M059J (cell line): ENCODE results near the gene CASP10. TPM values are rescaled to one million over a fixed set of nuclear protein-coding genes. Genes with fewer than 3 reads are reported as not detected.

Experiments used
- DNase-seq: peaks from one replicate; pipeline ENCODE4 v3.0.0-alpha.2; 2012; ENCODE audit warnings: low read depth
- total RNA-seq: library from RNA; depleted of rRNA; stranded (reverse); fragments of >200 nt; shearing (Covaris generic); gene quantifications from 2 replicates; pipeline ENCODE4 v1.2.3, GENCODE V29; 2014

The CASP10 gene
- total RNA-seq, 1 experiment from 2014 or later = 6.4 TPM

DNA sequence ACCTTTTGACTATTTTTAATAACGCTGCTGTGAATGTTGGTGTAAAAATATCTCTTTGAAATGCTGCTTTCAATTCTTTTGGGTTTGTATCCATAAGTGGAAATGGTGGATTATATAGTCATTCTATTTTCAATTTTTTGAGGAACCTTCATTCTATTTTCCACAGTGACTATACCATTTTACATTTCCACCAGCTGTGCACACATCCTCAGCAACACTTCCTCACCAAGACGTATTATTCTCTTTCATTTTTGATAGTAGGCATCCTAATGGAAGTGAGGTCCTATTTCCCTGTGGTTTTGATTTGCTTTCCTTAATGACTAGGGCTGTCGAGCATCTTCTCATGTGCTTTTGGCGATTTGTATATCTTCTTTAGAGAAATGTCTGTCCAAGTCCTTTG, 14.8 kb downstream of the CASP10 start:
- DNase-seq = no peak

DNA sequence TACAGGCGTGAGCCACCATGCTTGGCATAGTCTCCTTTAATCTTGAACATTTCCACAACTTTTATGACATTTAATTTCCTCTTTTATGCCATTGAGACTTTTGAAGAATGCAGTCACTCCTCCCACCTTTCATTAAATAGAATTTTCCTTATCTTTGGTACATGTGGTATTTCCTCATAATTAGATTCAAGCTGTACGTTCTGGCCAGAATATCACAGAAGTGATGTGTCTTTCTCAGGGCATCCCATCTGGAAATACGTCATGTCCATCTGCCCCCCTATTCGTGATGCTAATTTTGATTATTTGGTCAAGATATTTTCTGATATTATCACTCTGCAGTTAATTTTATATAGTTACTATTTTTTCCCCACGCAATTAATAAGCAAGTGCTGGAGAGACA, 16.9 kb downstream of the CASP10 start:
- DNase-seq = no peak

DNA sequence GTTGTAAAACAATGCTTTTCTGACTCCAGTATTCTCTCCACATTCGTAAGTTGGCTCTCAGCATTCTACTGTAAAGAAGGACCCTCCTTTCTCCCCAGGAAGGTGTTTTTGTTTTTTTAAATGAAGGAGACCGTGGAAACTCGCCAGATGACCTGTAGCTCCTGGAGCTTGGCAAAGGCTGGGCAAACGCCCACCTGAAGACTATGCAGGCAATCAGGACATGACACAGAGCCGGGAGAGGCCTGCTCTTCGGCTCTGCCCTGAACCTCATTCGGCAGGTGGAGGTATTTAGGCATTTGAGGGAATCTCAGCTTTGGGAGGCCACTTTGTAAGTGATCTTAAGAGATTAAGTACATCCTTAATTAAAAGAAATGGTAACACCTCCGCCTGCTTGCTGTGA, 17.4 kb downstream of the CASP10 start:
- no peak for DNase-seq

DNA sequence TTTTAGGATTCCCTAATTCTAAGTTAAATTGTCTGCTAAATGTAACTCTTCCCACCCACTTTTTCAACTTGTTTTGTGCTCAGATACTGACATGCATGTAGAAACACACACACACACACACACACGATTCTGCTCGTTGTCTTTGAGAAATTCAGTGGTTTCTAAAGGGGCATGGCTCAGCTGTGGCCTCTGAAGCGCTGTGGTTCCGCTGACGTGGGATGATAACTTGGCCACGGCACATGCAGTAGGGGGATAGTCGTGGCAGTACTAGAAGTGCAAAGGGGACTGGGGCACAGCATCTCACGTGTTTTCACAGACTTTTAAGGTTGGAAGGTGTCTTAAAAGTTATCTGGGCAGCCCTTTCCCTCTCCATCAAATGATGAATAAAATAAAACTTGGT, 18.4 kb downstream of the CASP10 start:
- DNase-seq = no peak

DNA sequence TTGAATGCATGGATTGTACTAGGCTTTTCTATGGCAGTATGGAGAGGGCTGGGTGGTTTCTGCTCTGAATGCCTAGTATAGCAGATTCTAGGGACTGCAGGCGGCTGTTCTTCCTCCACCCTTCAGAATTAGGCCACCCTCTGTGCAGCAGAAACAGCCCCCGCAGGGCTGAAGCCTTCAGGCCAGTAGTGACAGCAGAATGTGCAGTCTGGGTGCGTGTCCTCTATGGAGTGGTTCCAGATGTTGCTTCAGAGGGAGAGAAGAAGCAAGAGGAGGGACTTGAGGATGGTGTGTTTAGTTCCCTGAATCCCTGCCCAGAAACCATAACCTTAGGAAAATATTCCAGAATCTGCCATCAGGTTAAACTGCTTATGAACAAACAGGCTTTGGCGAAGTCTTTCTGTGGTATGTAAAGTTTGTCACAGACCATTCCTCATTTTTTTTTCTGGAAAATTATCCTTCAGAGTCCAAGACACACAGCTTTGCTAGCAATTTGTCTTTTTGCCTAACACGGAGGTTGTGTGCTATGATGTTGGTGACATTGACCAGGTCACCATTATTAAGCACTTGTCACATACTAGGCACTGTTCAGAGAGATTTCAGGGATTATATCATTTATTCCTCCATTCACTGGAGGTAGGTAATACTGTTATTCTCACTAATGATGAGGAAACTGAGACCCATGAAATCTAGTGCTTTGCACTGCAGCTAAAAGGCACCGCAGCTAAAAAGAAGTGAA, 21.1 kb downstream of the CASP10 start:
- no peak for DNase-seq

DNA sequence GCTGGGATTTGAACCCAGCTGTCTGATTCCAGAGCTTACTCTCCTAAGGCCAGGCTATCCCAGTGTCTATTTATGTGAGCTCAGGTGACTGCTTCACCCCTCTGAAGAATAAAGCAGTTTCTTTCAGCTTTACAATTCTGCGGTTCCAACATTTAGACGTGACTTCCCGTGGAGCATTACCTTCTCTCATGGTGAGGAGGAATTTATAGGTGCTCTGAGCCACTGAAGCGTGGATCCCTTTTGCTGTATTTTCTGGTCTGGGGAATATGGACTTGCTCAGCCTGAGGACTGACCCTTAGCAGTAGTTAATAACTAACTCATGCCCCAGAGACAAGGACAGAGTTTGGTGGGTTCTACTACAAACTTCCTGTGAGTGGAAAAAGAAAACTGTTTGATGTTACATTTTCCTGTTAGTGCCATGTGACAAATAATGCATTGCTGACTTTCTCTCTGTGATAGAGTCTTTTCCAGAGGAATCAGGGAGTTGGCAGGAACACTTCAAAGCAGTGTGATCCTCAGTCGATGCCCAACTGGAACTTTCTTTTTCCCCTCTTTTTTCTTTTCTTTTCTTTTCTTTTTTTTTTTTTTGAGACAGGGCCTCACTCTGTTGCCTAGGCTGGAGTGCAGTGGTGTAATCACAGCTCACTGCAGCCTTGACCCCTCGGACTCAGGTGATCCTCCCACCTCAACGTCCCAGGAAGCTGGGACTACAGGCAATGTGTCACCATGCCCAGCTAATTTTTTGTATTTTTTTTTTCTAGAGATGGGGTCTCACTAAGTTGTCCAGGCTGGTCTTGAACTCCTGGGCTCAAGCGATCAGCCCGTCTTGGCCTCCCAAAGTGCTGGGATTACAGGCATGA, 21.9 kb downstream of the CASP10 start:
- no peak for DNase-seq

DNA sequence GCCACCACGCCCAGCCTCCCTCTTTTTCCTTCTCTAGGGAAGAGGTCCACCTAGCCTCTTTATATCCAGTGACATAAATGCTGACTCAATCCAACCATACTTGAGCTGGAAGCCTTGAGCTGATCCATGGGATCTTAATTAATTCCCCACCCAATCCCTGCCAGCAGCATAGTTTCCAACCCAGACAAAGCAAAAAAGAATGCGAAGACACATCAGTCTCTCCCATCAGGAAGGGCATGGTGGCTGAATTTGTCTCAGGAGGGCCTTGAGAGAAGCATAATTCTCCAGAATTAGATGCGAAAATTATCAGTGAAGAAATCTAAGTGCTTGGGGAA, 22.5 kb downstream of the CASP10 start:
- DNase-seq = no peak

DNA sequence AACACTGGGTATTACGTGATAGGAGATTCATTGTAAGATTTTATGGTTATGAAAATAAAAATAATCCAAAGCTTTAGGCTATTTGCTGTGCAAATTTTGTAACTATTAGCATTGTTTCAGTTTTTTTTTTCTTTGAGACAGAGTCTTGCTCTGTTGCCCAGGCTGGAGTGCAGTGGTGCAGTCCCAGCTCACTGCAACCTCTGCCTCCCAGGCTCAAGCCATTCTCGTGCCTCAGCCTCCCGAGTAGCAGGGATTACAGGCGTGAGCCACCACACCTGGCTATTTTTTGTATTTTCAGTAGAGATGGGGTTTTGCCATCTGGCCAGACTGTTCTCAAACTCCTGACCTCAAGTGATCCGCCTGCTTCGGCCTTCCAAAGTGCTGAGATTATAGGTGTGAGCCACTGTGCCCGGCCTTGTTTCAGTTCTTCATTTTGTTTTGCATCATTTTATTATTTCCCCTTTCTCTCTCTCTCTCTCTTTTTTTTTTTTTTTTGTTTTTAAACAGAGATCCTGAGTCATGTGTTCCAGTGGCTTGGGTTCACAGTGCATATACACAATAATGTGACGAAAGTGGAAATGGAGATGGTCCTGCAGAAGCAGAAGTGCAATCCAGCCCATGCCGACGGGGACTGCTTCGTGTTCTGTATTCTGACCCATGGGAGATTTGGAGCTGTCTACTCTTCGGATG, 25.8 kb downstream of the CASP10 start:
- no peak for DNase-seq

DNA sequence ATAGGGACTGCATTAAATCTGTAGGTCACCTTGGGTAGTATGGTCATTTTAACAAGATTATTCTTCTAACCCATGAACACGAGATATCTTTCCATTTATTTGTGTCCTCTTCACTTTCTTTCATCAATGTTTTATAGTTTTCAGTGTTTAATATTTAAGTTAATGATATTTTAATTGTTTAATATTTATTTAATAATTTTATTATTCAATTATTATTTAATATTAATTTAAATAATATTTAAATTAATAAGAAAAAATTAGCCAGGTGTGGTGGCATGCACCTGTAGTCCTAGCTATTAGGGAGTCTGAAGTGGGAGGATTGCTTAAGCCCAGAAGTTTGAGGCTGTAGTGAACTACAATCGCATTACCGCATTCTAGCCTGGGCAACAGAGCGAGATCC, 33.0 kb downstream of the CASP10 start:
- no peak for DNase-seq

DNA sequence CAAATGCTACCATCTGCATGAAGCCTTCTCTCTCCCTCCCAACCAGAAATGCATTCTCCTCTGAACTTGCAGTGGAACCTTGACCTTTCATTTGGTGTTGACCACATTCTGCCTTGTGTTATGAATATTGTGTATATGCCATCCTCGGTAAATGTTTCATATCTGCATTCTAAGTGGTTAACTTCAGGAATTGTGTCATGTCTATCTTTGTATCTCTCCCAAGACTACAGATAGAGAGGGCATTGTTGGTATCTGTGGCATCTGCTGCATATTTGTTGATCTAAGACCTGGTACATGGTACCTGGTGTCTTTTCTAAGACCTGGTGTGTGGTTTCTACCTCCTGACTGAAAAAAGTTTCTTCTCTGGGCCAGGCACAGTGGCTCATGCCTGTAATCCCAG, 34.0 kb downstream of the CASP10 start:
- no peak for DNase-seq

DNA sequence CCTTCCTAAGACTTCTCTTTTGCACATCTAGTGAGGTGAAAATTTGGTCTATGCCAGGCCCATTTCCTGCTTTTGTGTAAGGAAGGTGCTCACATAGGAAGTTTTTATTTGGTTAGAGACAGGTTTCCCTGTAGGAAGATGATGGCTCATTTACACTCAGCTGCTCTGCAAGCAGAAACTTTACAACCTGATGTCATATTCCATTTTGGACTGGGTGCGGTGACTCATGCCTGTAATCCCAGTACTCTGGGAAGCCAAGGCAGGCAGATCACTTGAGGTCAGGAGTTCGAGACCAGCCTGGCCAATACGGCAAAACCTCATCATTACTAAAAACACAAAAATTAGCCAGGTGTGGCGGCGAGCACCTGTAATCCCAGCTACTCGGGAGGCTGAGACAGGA, 35.8 kb downstream of the CASP10 start:
- peak; percentile 63 for DNase-seq

DNA sequence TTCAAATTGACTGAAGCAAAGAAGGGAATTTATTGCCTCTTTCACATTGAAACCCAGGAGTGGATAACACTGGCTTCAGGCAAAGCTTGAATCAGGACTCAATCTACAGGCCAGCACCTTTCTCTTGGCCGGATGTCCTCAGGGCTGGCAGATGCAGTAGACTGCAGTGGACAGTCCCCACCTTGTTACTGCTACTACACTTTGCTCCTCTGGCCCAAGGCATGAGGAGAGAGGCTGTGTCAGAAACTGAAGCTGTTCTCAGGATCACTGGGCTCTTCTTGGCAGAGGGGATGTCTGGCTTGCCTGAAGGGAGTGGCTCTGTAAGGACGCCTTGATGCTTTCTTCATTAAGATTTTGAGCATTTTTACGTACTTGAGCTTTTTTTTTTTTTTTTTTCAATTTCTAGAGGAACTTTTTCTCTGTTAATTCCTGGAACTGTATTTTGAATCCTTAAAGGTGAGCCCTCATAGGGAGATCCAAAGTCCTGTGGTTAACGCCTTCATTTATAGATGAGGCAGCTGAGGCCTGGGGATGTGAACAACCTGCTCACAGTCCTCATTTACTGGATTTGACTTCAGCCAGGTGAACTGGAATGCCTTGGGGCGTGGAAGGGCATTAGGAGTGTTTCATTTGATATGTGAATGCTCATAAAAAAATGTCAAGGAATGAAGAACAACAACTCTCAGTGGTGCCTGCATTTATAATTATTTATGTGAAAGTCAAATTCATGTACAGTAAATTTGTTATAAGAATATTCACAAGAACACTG, 36.6 kb downstream of the CASP10 start:
- no peak for DNase-seq

DNA sequence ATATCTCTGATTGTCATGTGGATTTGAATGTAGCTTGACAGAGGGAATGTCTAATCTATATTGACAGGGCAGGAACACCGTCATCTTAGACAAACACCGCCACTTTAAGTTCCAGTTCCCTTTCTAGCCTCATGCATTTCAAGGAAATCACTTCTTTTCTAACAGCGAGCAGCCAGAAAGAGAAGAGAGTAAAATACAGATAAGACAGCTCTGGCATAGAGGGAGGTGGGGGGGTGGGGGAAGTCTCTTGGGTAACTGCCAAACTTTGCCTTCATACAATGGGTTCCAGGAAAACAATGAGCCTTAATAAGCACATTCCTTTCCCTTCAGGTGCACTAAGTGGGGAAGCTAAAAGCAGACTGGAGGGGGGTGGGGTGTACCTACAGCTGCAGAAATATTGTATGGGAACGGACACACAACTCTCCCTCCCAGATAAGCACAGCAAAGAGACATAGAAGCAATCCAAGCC, 37.2 kb downstream of the CASP10 start:
- no peak for DNase-seq

DNA sequence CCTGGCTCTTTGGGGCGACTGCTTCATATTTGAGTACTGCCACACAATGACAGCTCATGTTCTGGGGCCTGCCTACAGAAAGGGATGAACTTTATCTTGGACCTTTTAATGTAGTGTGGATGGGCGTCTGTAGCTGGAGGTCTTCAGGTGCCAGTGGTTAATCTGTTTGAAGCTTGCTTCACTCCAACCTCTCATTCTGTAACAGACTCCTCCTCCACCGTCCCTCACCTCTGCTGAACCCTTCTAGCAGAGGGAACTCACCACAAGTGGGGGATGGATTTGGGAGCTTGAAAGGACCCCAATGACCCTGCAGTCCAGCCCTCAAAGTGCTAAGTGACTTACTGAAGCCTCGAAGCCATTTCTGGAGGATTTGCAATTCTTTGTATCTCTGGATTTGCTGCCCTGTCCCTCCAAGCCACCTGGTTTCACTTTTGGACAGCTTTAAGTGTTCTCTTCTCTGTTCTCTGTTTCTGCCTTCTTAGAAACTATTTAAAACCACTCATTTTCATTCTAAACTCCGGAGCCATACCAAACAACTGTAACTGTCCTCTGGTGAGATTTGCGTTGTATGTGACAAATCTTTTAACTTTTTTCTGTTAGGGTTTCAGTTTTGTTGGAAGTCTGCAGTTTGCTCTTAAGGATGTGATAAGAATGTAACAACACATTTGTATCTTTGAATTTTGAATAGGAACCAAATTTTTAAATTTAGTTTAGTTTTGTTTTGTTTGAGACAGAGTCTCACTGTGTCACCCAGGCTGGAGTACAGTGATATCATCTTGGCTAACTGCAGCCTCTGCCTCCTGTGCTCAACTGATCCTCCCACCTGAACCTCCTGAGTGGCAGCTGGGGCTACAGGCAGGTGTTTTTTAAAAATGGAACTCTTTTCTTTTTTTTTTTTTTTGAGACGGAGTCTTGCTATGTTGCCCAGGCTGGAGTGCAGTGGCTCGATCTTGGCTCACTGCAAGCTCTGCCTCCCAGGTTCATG, 40.4 kb downstream of the CASP10 start:
- DNase-seq = no peak

DNA sequence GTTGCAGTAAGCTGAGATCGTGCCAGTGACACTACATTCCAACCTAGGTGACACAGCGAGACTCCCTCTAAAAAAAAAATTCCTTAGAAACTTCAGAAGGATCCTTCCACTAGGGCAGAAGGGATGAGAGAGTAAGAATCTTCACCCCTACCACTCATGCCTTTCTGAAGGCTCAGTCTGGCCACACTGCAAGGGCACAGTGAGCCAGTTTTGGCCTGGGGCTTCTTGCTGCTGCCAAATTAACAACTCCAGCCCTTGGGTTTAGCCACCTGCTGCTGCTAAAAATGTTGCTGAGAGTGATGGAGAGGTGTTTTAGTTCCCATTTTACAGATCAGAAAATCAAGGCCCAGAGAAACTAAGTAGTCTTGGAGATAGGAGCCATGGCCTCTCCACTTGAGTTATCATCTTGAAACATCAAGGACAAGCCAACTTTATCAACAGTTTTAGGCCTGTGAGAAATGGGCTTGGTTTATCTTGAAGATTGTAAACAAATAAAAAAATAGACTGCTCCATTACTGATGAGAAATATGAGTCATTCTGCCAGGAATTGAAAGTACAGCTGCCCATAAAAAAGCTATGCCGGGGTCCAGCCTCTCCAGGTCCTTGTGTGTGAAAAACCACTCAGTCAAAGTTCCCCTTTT, 45.5 kb downstream of the CASP10 start:
- peak; percentile 73 for DNase-seq

DNA sequence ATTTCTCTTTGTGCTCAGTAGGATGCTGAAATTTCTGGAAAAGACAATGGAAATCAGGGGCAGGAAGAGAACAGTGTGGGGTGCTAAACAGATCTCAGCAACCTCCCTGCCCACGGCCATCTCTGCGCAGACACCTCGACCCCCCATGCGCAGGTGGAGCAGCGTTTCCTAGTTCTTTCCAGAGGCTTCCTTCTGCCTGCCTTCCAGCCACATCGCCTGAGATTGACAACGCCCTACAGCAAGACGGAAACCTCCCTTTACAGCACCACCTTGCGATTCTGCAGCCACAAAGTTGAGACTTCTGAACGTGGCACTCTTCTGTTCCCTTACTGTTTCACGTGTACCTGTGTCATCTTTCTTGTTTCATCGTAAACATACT, 46.0 kb downstream of the CASP10 start:
- DNase-seq = no peak

DNA sequence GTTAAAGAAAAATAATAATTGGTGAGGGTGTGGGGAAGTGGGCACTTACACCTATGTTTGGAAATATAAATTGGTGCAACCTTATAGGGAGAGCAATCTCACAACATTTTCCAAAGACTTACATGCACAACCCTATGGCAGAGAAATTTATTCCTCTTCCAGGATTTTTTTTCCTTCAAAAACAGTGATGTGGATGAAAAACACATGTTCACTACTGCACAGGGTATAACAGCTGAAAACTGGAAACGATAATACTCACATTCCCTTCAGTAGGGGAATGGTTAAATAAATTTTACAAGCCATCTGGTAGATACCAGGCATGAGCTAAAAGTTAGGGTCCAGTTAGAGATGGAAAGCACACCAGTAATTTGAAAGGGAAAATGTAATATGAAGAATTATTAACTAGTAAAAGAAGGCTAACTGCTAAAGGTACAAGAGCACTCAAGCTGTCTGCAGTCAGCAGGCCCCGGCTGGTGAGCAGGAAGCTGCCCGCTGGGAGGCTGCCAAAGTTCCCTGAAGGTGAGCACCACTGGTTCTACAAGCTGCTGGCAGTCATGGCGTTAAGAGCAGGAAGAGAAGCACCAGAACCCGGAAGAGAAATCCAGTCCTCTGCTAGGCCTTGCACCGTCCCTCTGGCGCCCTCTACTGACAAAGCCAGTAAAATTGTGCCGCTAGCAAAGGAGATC, 49.0 kb downstream of the CASP10 start:
- peak; percentile 95 for DNase-seq

DNA sequence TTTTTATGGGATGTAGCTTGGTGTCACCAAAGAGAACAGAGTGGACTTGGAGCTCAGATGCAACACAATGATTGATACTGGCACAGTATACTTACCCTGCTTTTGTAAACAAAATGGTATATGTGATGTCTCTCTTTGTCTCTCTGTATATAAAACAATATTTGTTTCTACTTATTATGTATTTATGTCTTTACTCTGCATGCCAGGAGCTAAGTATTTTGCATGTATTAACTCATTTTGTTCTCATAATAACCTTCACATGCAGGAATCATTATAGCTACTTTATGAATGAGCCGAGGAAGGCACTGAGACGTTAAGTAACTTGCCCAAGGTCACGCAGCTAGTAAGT, 49.5 kb downstream of the CASP10 start:
- DNase-seq = no peak

DNA sequence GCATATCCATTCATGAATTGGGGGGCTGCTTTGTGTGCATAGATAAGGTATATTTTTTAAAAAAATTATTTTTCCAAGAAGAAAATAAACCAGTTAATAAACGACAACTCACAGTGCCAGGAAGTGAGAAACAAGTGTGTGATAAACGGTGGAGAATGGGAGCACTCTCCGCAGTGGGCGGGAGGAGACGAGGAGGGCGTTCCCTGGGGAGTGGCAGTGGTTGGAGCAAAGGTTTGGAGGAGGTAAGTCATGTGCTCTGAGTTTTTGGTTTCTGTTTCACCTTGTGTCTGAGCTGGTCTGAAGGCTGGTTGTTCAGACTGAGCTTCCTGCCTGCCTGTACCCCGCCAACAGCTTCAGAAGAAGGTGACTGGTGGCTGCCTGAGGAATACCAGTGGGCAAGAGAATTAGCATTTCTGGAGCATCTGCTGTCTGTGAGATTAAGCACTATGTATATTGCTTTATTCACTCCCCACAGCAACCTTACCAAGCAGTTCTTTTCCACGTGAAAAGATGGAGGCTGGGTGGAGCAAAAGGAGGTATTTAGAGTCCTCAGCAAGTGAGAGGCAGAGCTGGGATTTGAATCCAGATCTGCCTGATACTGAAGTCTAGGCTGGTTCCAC, 50.4 kb downstream of the CASP10 start:
- peak; percentile 84 for DNase-seq
